Choroid plexus epithelial cell (primary cell): ENCODE results near the gene OR51B6.

ENCODE experiments used
- DNase-seq: peaks from one replicate; pipeline ENCODE4 v3.0.0-alpha.2; 2010; ENCODE audit warnings: low read depth
- H3K4me3 ChIP-seq: 2 replicates; pipeline ENCODE4 v1.5.1; 2011; ENCODE audit warnings: low read depth, mild to moderate bottlenecking, control low read depth, low read length, moderate library complexity
- CTCF ChIP-seq: conservative IDR thresholded peaks from 2 replicates; pipeline ENCODE4 v1.5.1; 2011; ENCODE audit warnings: low read depth, mild to moderate bottlenecking, control low read depth, inconsistent platforms, low read length, moderate library complexity

OR51B6 gene

GRCh38 chr11:5384335-5384734, 33.0 kb downstream of the OR51B6 start:
- no peak for TF ChIP-seq CTCF
- DNase-seq = no peak
- H3K4me3 ChIP-seq = no peak overlapping the region

GRCh38 chr11:5390210-5390609, 38.9 kb downstream of the OR51B6 start:
- no peak overlapping the region for H3K4me3 ChIP-seq
- peak; percentile 9 for TF ChIP-seq CTCF
- DNase-seq = no peak

GRCh38 chr11:5394091-5394490, 42.8 kb downstream of the OR51B6 start:
- no peak for TF ChIP-seq CTCF
- no peak for DNase-seq
- no peak overlapping the region for H3K4me3 ChIP-seq

GRCh38 chr11:5398936-5399335, 47.6 kb downstream of the OR51B6 start:
- no peak for DNase-seq
- no peak overlapping the region for H3K4me3 ChIP-seq
- TF ChIP-seq CTCF = no peak
